Smooth muscle cell (in vitro differentiated cells): Measurements from ENCODE around the gene ELMO1. TPM values are rescaled to one million over a fixed set of nuclear protein-coding genes. Genes with fewer than 3 reads are reported as not detected.
A peak's percentile ranks its signal among the peaks of the same experiment; 100 is the strongest.

ENCODE experiments used
- DNase-seq: peaks from one replicate; lab custom pipeline; 2025; ENCODE audit not compliant: unreplicated experiment; lab: John Stamatoyannopoulos, UW
- H2AFZ ChIP-seq: fragments of 200-600 bp; sonication (generic); 2 replicates; pipeline ENCODE4 v1.6.0; 2016; ENCODE audit warnings: antibody characterized with exemption, low read depth, mild to moderate bottlenecking
- H3F3A ChIP-seq: fragments of 200-600 bp; sonication (generic); 2 replicates; pipeline ENCODE4 v1.6.0; 2017; ENCODE audit warnings: antibody characterized with exemption, low read depth
- H3K27ac ChIP-seq: fragments of 200-600 bp; sonication (generic); 2 replicates; pipeline ENCODE4 v1.5.1; 2016; ENCODE audit warnings: low read depth, mild to moderate bottlenecking
- H3K27me3 ChIP-seq: fragments of 200-600 bp; sonication (generic); 2 replicates; pipeline ENCODE4 v1.6.1; 2016; ENCODE audit warnings: low read depth, mild to moderate bottlenecking
- H3K36me3 ChIP-seq: fragments of 200-600 bp; sonication (generic); 2 replicates; pipeline ENCODE4 v1.5.1; 2016; ENCODE audit warnings: low read depth
- H3K4me1 ChIP-seq: fragments of 200-600 bp; sonication (generic); 2 replicates; pipeline ENCODE4 v1.5.1; 2016; ENCODE audit warnings: low read depth
- H3K4me2 ChIP-seq: fragments of 200-600 bp; sonication (generic); 2 replicates; pipeline ENCODE4 v1.6.0; 2016; ENCODE audit warnings: mild to moderate bottlenecking
- H3K4me3 ChIP-seq: fragments of 200-600 bp; sonication (generic); 2 replicates; pipeline ENCODE4 v1.5.1; 2016; ENCODE audit warnings: mild to moderate bottlenecking
- H3K79me2 ChIP-seq: fragments of 200-600 bp; sonication (generic); 2 replicates; pipeline ENCODE4 v1.6.0; 2016; ENCODE audit warnings: low read depth, mild to moderate bottlenecking
- H3K9ac ChIP-seq: fragments of 200-600 bp; sonication (generic); 2 replicates; pipeline ENCODE4 v1.6.0; 2016; ENCODE audit warnings: low read depth
- H3K9me3 ChIP-seq: fragments of 200-600 bp; sonication (generic); replicated peaks from 2 replicates; pipeline ENCODE4 v1.5.1; 2016; ENCODE audit warnings: low read depth
- H4K20me1 ChIP-seq: fragments of 200-600 bp; sonication (generic); 2 replicates; pipeline ENCODE4 v1.6.0; 2016; ENCODE audit warnings: low read depth
- CTCF ChIP-seq: fragments of 200-600 bp; sonication (generic); IDR thresholded peaks from 2 replicates; pipeline ENCODE4 v1.5.1; 2017; ENCODE audit warnings: borderline replicate concordance, mild to moderate bottlenecking, antibody characterized with exemption; ENCODE audit not compliant: insufficient read depth, poor library complexity, severe bottlenecking
- WGBS: methylation state at CpG from one replicate; pipeline ENCODE4 v1.1.7; 2016; ENCODE audit warnings: low lambda C conversion rate; 5-methylcytosine and 5-hydroxymethylcytosine counted together
- polyA plus RNA-seq: library from polyadenylated mRNA; unstranded; fragments of >200 nt; fragmentation: Nextera tagmentation; extraction: Ambion mirVana; gene quantifications from 2 replicates; pipeline ENCODE4 v1.2.1, GENCODE V29; 2016
- total RNA-seq: library from RNA; depleted of rRNA; stranded (reverse); fragments of >200 nt; gene quantifications from 2 replicates; pipeline ENCODE4 v1.2.3, GENCODE V29; 2014

The ELMO1 gene
- total and polyA plus RNA-seq, 2 experiments from 2014 or later: 8.2 to 36.0 TPM

GRCh38 chr7:37149051-37149772 lies 299.5 kb downstream of the ELMO1 start:
- Histone ChIP-seq H2AFZ (no peak overlapping the region), H3K36me3 (no peaks in the 10 kb centered on the region), H3K4me3 (no peak overlapping the region), H3K27ac (no peak overlapping the region), H3K79me2 (no peaks in the 10 kb centered on the region), H3K4me2 (no peak overlapping the region), H3K27me3 (no peaks in the 10 kb centered on the region), H4K20me1 (no peaks in the 10 kb centered on the region), H3K4me1 (no peaks in the 10 kb centered on the region), H3K9ac (no peak overlapping the region), H3F3A (no peaks in the 10 kb centered on the region), H3K9me3 (no peaks in the 10 kb centered on the region)
- 88% methylated on average over 3 of the region's 3 CpGs for WGBS
- no peak for DNase-seq
- TF ChIP-seq CTCF: no peak

- Histone ChIP-seq H3K27me3 (no peaks in the 10 kb centered on the region), H3F3A (no peaks in the 10 kb centered on the region), H3K4me2 (no peak overlapping the region), H3K27ac (no peak overlapping the region), H3K36me3 (no peaks in the 10 kb centered on the region), H3K4me1 (peaks cover 7% of the 10 kb centered on the region), H3K79me2 (no peaks in the 10 kb centered on the region), H3K4me3 (no peak overlapping the region), H3K9me3 (no peaks in the 10 kb centered on the region), H3K9ac (no peak overlapping the region), H2AFZ (no peak overlapping the region), H4K20me1 (no peaks in the 10 kb centered on the region)
- no peak for DNase-seq
- TF ChIP-seq CTCF: no peak
- WGBS: 94% methylated on average over 2 of the region's 2 CpGs
Observed at GRCh38 chr7:37145682-37146081, 303.0 kb downstream of the ELMO1 start.

- no peak for TF ChIP-seq CTCF
- 96% methylated on average over 1 of the region's 1 CpG for WGBS
Observed at GRCh38 chr7:37144423-37144822, 304.2 kb downstream of the ELMO1 start.

GRCh38 chr7:37142958-37143357 lies 305.7 kb downstream of the ELMO1 start:
- WGBS: 39% methylated on average over 3 of the region's 3 CpGs
- H3K27ac ChIP-seq: no peak overlapping the region
- H3K79me2 ChIP-seq: no peaks in the 10 kb centered on the region
- H3K36me3 ChIP-seq: no peaks in the 10 kb centered on the region
- no peak overlapping the region for H3K4me3 ChIP-seq
- no peak overlapping the region for H2AFZ ChIP-seq
- DNase-seq: no peak
- no peaks in the 10 kb centered on the region for H3F3A ChIP-seq
- no peaks in the 10 kb centered on the region for H3K27me3 ChIP-seq
- H3K9ac ChIP-seq: no peak overlapping the region
- no peak for TF ChIP-seq CTCF
- peak overlapping the region; percentile 15 for H3K4me2 ChIP-seq
- peaks cover 7% of the 10 kb centered on the region for H3K9me3 ChIP-seq
- peaks cover 7% of the 10 kb centered on the region for H3K4me1 ChIP-seq
- no peaks in the 10 kb centered on the region for H4K20me1 ChIP-seq

More at GRCh38 chr7:37144423-37144822, 304.2 kb downstream of the ELMO1 start:
- no peak overlapping the region for H3K4me3 ChIP-seq
- H3K4me2 ChIP-seq: no peak overlapping the region
- no peaks in the 10 kb centered on the region for H3F3A ChIP-seq
- H3K27me3 ChIP-seq: no peaks in the 10 kb centered on the region
- no peaks in the 10 kb centered on the region for H3K79me2 ChIP-seq
- peaks cover 2% of the 10 kb centered on the region for H3K9me3 ChIP-seq
- DNase-seq: no peak
- no peak overlapping the region for H3K9ac ChIP-seq
- no peaks in the 10 kb centered on the region for H3K36me3 ChIP-seq
- H3K27ac ChIP-seq: no peak overlapping the region
- no peak overlapping the region for H2AFZ ChIP-seq
- no peaks in the 10 kb centered on the region for H4K20me1 ChIP-seq
- H3K4me1 ChIP-seq: peaks cover 7% of the 10 kb centered on the region
